ENCODE measurements around the gene PHC2.

The PHC2 gene

GRCh38 chr1:33321178-33321577 lies 109.7 kb downstream of the PHC2 start:
- H3K36me3 ChIP-seq (ENCODE audit: insufficient read depth, low read length) = peaks cover 34% of the 10 kb centered on the region
- no peak for TF ChIP-seq CTCF (conservative IDR thresholded peaks at IDR 0.05; ENCODE audit: low read length)
- TF ChIP-seq EZH2phosphoT487 (IDR thresholded peaks at IDR 0.05; ENCODE audit: borderline replicate concordance) = no peak
- no peaks in the 10 kb centered on the region for H4K20me1 ChIP-seq (ENCODE audit: insufficient read depth, low read length, poor library complexity, severe bottlenecking)

GRCh38 chr1:33320619-33321165 lies 110.2 kb downstream of the PHC2 start, which contains the start of gene A3GALT2:
Gene A3GALT2, minus strand, starts transcription at chr1:33321098. Its CDS starts 0 bp downstream, at chr1:33321098.
- H2AFZ ChIP-seq (ENCODE audit: low read length) = no peak within 1 kb of the TSS
- H3K9me3 ChIP-seq (ENCODE audit: insufficient read depth, low read depth, low read length) = no peaks in the 10 kb centered on the region
- H3K4me1 ChIP-seq (ENCODE audit: insufficient read depth, low read length, poor library complexity, severe bottlenecking) = no peaks in the 10 kb centered on the region
- H3K27me3 ChIP-seq (ENCODE audit: insufficient read depth, low read length, poor library complexity, severe bottlenecking) = no peaks in the 10 kb centered on the region
- H3K4me2 ChIP-seq (ENCODE audit: low read depth, low read length, poor library complexity, severe bottlenecking) = no peak within 1 kb of the TSS
- H3K9me2 ChIP-seq (replicated peaks; ENCODE audit: low read depth, low read length) = no peaks in the 10 kb centered on the region
- H3K79me2 ChIP-seq (ENCODE audit: insufficient read depth, low read length) = no peaks in the 10 kb centered on the region
- no peaks in the 10 kb centered on the region for H4K20me1 ChIP-seq (ENCODE audit: insufficient read depth, low read length, poor library complexity, severe bottlenecking)
- H3K9ac ChIP-seq (ENCODE audit: low read depth, low read length, poor library complexity, severe bottlenecking) = no peak within 1 kb of the TSS
- TF ChIP-seq EZH2phosphoT487 (IDR thresholded peaks at IDR 0.05; ENCODE audit: borderline replicate concordance) (no peak), CTCF (conservative IDR thresholded peaks at IDR 0.05; ENCODE audit: low read length) (no peak)
- H3K4me3 ChIP-seq (ENCODE audit: low read length, poor library complexity, severe bottlenecking) = no peak within 1 kb of the TSS
- H3F3A ChIP-seq (ENCODE audit: low read depth) = no peaks in the 10 kb centered on the region
- peaks cover 29% of the 10 kb centered on the region for H3K36me3 ChIP-seq (ENCODE audit: insufficient read depth, low read length)

More at GRCh38 chr1:33321178-33321577, 109.7 kb downstream of the PHC2 start:
- Histone ChIP-seq H3K9ac (ENCODE audit: low read depth, low read length, poor library complexity, severe bottlenecking) (no peak overlapping the region), H3K9me2 (replicated peaks; ENCODE audit: low read depth, low read length) (no peaks in the 10 kb centered on the region), H3K27me3 (ENCODE audit: insufficient read depth, low read length, poor library complexity, severe bottlenecking) (no peaks in the 10 kb centered on the region), H3K9me3 (ENCODE audit: insufficient read depth, low read depth, low read length) (no peaks in the 10 kb centered on the region), H3K4me3 (ENCODE audit: low read length, poor library complexity, severe bottlenecking) (no peak overlapping the region), H2AFZ (ENCODE audit: low read length) (no peak overlapping the region), H3K79me2 (ENCODE audit: insufficient read depth, low read length) (no peaks in the 10 kb centered on the region), H3F3A (ENCODE audit: low read depth) (no peaks in the 10 kb centered on the region), H3K4me1 (ENCODE audit: insufficient read depth, low read length, poor library complexity, severe bottlenecking) (no peaks in the 10 kb centered on the region), H3K4me2 (ENCODE audit: low read depth, low read length, poor library complexity, severe bottlenecking) (no peak overlapping the region)

DNA sequence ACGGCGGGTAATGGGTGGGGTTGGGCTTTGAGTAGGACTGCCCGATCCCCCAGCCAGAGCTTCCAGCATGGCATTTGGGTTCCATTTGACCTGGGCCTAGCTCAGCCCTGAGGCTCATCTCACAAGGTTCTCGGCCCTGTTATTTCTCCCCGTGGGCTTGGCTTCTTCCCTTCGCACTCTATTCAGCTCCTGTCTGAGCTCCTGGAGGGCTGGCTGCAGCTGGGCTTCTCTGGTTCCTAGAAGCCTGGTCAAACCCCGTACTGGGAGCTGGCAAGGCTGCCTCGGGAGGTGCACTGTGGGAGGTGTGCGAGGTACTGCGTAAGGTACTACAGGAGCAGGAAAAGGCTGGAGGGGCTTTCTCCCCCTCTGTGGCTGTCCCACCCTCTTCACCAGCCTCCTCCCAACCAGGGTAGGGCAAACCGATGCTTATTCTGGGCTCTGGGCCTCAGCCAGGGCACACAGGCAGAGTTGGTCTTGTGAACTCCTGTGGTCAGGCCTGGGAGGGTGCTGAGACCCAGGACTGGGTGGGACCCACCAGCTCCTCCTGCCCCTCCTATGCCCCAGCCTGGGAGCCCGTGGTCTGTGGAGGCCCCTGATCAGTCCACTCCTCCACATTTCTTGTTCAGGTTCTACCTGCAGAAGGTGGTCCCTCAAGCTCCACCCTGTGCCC lies 110.8 kb downstream of the PHC2 start:
- H3K79me2 ChIP-seq (ENCODE audit: insufficient read depth, low read length) = no peaks in the 10 kb centered on the region
- no peak overlapping the region for H3K9ac ChIP-seq (ENCODE audit: low read depth, low read length, poor library complexity, severe bottlenecking)
- H4K20me1 ChIP-seq (ENCODE audit: insufficient read depth, low read length, poor library complexity, severe bottlenecking) = no peaks in the 10 kb centered on the region
- H3K36me3 ChIP-seq (ENCODE audit: insufficient read depth, low read length) = peaks cover 23% of the 10 kb centered on the region; the same call in 1 of the 2 replicates
- no peaks in the 10 kb centered on the region for H3K27me3 ChIP-seq (ENCODE audit: insufficient read depth, low read length, poor library complexity, severe bottlenecking)
- H2AFZ ChIP-seq (ENCODE audit: low read length) = no peak overlapping the region
- no peak overlapping the region for H3K4me3 ChIP-seq (ENCODE audit: low read length, poor library complexity, severe bottlenecking)
- H3K9me3 ChIP-seq (ENCODE audit: insufficient read depth, low read depth, low read length) = no peaks in the 10 kb centered on the region
- no peaks in the 10 kb centered on the region for H3F3A ChIP-seq (ENCODE audit: low read depth)
- no peak overlapping the region for H3K4me2 ChIP-seq (ENCODE audit: low read depth, low read length, poor library complexity, severe bottlenecking)
- no peaks in the 10 kb centered on the region for H3K9me2 ChIP-seq (replicated peaks; ENCODE audit: low read depth, low read length)
- TF ChIP-seq CTCF (conservative IDR thresholded peaks at IDR 0.05; ENCODE audit: low read length) = no peak
- TF ChIP-seq EZH2phosphoT487 (IDR thresholded peaks at IDR 0.05; ENCODE audit: borderline replicate concordance) = no peak
- no peaks in the 10 kb centered on the region for H3K4me1 ChIP-seq (ENCODE audit: insufficient read depth, low read length, poor library complexity, severe bottlenecking)
